ENCODE results near the gene PRXL2A. TPM values are rescaled to one million over a fixed set of nuclear protein-coding genes. Genes with fewer than 3 reads are reported as not detected.
"Not testable (repeated sequence)": the region's sequence is repeated elsewhere in the genome, so short reads cannot be mapped to it uniquely, and the experiment has no call there.

The PRXL2A gene
- total RNA-seq, 1 donor: 5.1 TPM

DNA sequence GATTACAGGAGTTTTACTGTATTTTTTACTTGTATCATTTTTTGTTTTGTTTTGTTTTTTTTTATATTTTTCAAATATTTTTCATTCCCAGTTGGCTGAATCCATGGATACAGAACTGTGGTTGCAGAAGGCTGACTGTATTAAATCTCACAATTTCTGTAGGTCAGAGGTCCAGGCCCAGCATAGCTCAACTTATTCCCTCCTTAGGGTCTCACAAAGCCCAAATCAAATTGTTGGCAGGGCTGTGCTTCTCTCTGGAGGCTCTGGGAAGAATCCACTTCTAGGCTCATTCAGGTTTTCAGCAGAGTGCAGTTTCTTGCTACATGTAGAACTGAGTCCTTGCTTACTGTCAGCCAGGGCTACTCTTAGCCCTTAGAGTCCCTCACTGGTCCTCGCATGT lies 68.3 kb downstream of the PRXL2A start:
- Histone ChIP-seq H3K4me2 (ENCODE audit: insufficient read depth, low read length) (no peak overlapping the region), H3K27ac (ENCODE audit: low read depth, low read length) (peak overlapping the region; percentile 82), H3K4me3 (ENCODE audit: insufficient read depth, low read length) (no peak overlapping the region), H3K9me3 (ENCODE audit: low read depth, low read length) (peaks cover 9% of the 10 kb centered on the region), H3K79me2 (ENCODE audit: insufficient read depth, low read length) (peaks cover 50% of the 10 kb centered on the region), H3K27me3 (ENCODE audit: insufficient read depth, low read length) (no peaks in the 10 kb centered on the region), H3K4me1 (ENCODE audit: insufficient read depth, low read length) (peaks cover 36% of the 10 kb centered on the region), H2AFZ (ENCODE audit: low read length) (no peak overlapping the region), H4K20me1 (ENCODE audit: insufficient read depth, low read length) (peaks cover 10% of the 10 kb centered on the region), H3K36me3 (ENCODE audit: insufficient read depth, low read length) (no peaks in the 10 kb centered on the region)
- no peak for DNase-seq (ENCODE audit: insufficient read length, low spot score, missing footprints)
- TF ChIP-seq, protein P1, sequence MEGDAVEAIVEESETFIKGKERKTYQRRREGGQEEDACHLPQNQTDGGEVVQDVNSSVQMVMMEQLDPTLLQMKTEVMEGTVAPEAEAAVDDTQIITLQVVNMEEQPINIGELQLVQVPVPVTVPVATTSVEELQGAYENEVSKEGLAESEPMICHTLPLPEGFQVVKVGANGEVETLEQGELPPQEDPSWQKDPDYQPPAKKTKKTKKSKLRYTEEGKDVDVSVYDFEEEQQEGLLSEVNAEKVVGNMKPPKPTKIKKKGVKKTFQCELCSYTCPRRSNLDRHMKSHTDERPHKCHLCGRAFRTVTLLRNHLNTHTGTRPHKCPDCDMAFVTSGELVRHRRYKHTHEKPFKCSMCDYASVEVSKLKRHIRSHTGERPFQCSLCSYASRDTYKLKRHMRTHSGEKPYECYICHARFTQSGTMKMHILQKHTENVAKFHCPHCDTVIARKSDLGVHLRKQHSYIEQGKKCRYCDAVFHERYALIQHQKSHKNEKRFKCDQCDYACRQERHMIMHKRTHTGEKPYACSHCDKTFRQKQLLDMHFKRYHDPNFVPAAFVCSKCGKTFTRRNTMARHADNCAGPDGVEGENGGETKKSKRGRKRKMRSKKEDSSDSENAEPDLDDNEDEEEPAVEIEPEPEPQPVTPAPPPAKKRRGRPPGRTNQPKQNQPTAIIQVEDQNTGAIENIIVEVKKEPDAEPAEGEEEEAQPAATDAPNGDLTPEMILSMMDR (IDR thresholded peaks at IDR 0.05; ENCODE audit: extremely low read depth, low read depth, low read length): no peak

DNA sequence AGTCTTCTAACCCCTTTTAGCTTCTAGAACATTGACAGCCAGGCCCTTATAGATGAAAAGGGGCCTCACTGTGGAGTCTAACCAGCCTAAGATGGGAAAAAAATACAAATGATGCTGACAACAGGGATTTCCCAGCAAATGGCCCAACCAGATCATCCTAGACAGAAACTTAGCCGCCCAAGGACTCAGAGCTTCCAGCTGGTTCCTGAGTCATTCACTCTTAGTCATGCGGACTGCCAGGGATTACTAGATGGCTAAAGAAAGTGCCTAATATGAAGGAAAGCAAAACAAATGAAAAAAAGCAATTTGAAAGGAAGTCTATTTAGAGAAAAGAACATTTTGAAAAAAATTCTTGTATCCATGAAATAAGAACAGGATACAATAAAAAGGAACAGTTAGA lies 69.5 kb downstream of the PRXL2A start:
- peaks cover 25% of the 10 kb centered on the region for H3K4me1 ChIP-seq (ENCODE audit: insufficient read depth, low read length)
- peak overlapping the region; percentile 82 for H3K27ac ChIP-seq (ENCODE audit: low read depth, low read length)
- no peak overlapping the region for H3K4me2 ChIP-seq (ENCODE audit: insufficient read depth, low read length)
- peaks cover 53% of the 10 kb centered on the region for H3K79me2 ChIP-seq (ENCODE audit: insufficient read depth, low read length)
- H2AFZ ChIP-seq (ENCODE audit: low read length): no peak overlapping the region
- H3K9me3 ChIP-seq (ENCODE audit: low read depth, low read length): peaks cover 9% of the 10 kb centered on the region
- H3K27me3 ChIP-seq (ENCODE audit: insufficient read depth, low read length): no peaks in the 10 kb centered on the region
- TF ChIP-seq, protein P1 (IDR thresholded peaks at IDR 0.05; ENCODE audit: extremely low read depth, low read depth, low read length): no peak
- DNase-seq (ENCODE audit: insufficient read length, low spot score, missing footprints): peak; percentile 92
- no peak overlapping the region for H3K4me3 ChIP-seq (ENCODE audit: insufficient read depth, low read length)
- peaks cover 10% of the 10 kb centered on the region for H4K20me1 ChIP-seq (ENCODE audit: insufficient read depth, low read length)
- no peaks in the 10 kb centered on the region for H3K36me3 ChIP-seq (ENCODE audit: insufficient read depth, low read length)

DNA sequence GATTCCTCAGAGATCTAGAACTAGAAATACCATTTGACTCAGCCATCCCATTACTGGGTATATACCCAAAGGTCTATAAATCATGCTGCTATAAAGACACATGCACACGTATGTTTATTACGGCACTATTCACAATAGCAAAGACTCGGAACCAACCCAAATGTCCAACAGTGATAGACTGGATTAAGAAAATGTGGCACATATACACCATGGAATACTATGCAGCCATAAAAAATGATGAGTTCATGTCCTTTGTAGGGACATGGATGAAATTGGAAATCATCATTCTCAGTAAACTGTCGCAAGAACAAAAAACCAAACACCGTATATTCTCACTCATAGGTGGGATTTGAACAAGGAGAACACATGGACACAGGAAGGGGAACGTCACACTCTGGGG lies 72.0 kb downstream of the PRXL2A start:
- H3K4me3 ChIP-seq (ENCODE audit: insufficient read depth, low read length); H3K36me3 ChIP-seq (ENCODE audit: insufficient read depth, low read length); H2AFZ ChIP-seq (ENCODE audit: low read length); H3K4me2 ChIP-seq (ENCODE audit: insufficient read depth, low read length); H3K9me3 ChIP-seq (ENCODE audit: low read depth, low read length); DNase-seq (ENCODE audit: insufficient read length, low spot score, missing footprints); H3K27me3 ChIP-seq (ENCODE audit: insufficient read depth, low read length); H3K27ac ChIP-seq (ENCODE audit: low read depth, low read length): not testable (repeated sequence)
- peaks cover 10% of the 10 kb centered on the region for H3K4me1 ChIP-seq (ENCODE audit: insufficient read depth, low read length)
- peaks cover 52% of the 10 kb centered on the region for H3K79me2 ChIP-seq (ENCODE audit: insufficient read depth, low read length)
- peaks cover 10% of the 10 kb centered on the region for H4K20me1 ChIP-seq (ENCODE audit: insufficient read depth, low read length)

DNA sequence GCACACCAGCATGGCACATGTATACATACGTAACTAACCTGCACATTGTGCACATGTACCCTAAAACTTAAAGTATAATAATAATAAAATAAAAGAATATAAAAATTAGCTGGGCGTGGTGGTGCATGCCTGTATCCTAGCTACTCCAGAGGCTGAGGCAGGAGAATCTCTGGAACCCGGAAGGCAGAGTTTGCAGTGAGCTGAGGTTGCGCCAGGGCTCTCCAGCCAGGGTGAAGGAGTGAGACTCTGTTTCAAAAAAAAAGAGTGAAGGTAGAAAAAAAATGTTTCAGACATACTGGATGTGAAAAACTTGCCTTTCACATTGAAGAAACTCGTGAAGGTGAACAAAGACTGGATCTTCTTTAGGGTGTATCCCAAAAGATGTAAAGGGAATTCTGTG lies 72.5 kb downstream of the PRXL2A start:
- Histone ChIP-seq H3K36me3 (ENCODE audit: insufficient read depth, low read length) (no peaks in the 10 kb centered on the region), H3K27ac (ENCODE audit: low read depth, low read length) (no peak overlapping the region), H3K4me1 (ENCODE audit: insufficient read depth, low read length) (peaks cover 10% of the 10 kb centered on the region), H3K4me3 (ENCODE audit: insufficient read depth, low read length) (no peak overlapping the region), H3K27me3 (ENCODE audit: insufficient read depth, low read length) (no peaks in the 10 kb centered on the region), H3K9me3 (ENCODE audit: low read depth, low read length) (peaks cover 9% of the 10 kb centered on the region), H3K4me2 (ENCODE audit: insufficient read depth, low read length) (no peak overlapping the region), H4K20me1 (ENCODE audit: insufficient read depth, low read length) (peaks cover 13% of the 10 kb centered on the region), H2AFZ (ENCODE audit: low read length) (no peak overlapping the region), H3K79me2 (ENCODE audit: insufficient read depth, low read length) (peaks cover 53% of the 10 kb centered on the region)
- TF ChIP-seq, protein P1 (IDR thresholded peaks at IDR 0.05; ENCODE audit: extremely low read depth, low read depth, low read length): no peak
- DNase-seq (ENCODE audit: insufficient read length, low spot score, missing footprints): peak; percentile 3
